OCI-LY7 (cell line): ENCODE data around the gene ZNF70.

Source experiments
- EZH2phosphoT487 ChIP-seq: fragments of 200-600 bp; sonication (generic); IDR thresholded peaks from 2 replicates; pipeline ENCODE4 v1.6.1; 2018; ENCODE audit warnings: low read depth, borderline replicate concordance, mild to moderate bottlenecking, mixed run types, antibody characterized with exemption, low read length, moderate library complexity, mixed read lengths
- TF ChIP-seq, protein P1 (sequence below): fragments of 200-600 bp; sonication (generic); conservative IDR thresholded peaks from 2 replicates; pipeline ENCODE4 v1.5.1; 2014; ENCODE audit warnings: mild to moderate bottlenecking, antibody characterized with exemption, low read length, moderate library complexity, mixed read lengths

DNA sequence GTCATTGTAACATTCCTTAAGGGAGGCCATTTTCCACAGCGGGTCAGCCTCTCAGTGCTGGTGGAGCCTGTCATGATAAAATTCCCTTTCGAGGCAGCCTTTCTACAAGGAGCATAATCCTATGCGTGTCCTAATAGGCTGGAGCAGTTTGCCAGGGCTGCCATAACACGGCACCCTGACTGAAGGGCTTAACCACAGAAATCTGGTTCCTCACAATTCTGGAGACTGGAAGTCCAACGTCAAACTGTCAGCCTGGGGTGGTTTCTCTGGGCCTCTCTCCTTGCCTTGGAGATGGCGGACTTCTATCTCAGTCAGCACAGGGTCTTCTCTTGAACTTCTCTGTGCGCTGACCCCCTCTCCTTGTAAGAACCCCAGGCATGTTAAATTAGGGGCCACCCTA lies 61.5 kb downstream of the ZNF70 start:
- TF ChIP-seq, protein P1, sequence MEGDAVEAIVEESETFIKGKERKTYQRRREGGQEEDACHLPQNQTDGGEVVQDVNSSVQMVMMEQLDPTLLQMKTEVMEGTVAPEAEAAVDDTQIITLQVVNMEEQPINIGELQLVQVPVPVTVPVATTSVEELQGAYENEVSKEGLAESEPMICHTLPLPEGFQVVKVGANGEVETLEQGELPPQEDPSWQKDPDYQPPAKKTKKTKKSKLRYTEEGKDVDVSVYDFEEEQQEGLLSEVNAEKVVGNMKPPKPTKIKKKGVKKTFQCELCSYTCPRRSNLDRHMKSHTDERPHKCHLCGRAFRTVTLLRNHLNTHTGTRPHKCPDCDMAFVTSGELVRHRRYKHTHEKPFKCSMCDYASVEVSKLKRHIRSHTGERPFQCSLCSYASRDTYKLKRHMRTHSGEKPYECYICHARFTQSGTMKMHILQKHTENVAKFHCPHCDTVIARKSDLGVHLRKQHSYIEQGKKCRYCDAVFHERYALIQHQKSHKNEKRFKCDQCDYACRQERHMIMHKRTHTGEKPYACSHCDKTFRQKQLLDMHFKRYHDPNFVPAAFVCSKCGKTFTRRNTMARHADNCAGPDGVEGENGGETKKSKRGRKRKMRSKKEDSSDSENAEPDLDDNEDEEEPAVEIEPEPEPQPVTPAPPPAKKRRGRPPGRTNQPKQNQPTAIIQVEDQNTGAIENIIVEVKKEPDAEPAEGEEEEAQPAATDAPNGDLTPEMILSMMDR, result no peak
- no peak for TF ChIP-seq EZH2phosphoT487
